Transverse colon (tissue), 4 donors: Measurements from ENCODE around the gene APOO. TPM values are rescaled to one million over a fixed set of nuclear protein-coding genes. Genes with fewer than 3 reads are reported as not detected.

Experiments
- DNase-seq: peaks from one replicate; pipeline ENCODE4 v3.0.0-alpha.2; 2019
- H3K27ac ChIP-seq, 4 donors: fragments of 200-600 bp; sonication (generic); 2 replicates each; pipeline ENCODE4 v1.5.1; 2016 to 2018; ENCODE audit warnings: inconsistent platforms in 4 of 4
- H3K27me3 ChIP-seq: fragments of 200-600 bp; sonication (generic); 2 replicates; pipeline ENCODE4 v1.5.1; 2017; ENCODE audit warnings: inconsistent platforms
- H3K36me3 ChIP-seq, 4 donors: fragments of 200-600 bp; sonication (generic); 2 replicates each; pipeline ENCODE4 v1.5.1; 2017 to 2019; ENCODE audit warnings: inconsistent platforms in 4 of 4
- H3K4me1 ChIP-seq, 4 donors: fragments of 200-600 bp; sonication (generic); 2 replicates each; pipeline ENCODE4 v1.5.1; 2017 to 2020; ENCODE audit warnings: inconsistent platforms in 4 of 4
- H3K4me3 ChIP-seq, 4 donors: fragments of 200-600 bp; sonication (generic); 1 replicate in 1 of 4; 2 replicates in 3 of 4; pipeline versions ENCODE4 v1.5.1 to v1.6.1; 2017 to 2019; ENCODE audit warnings: inconsistent platforms in 4 of 4
- H3K9me3 ChIP-seq, 2 donors: fragments of 200-600 bp; sonication (generic); 2 replicates each; pipeline ENCODE4 v1.5.1; 2017 to 2019; ENCODE audit warnings: inconsistent platforms in 2 of 2
- CTCF ChIP-seq, 5 experiments: fragments of 200-600 bp in 3 of 5; fragments of 450-650 bp in 2 of 5; sonication (generic) in 3 of 5; IDR thresholded peaks; 1 replicate in 2 of 5; 2 replicates in 3 of 5; pipeline ENCODE4 v1.5.1; 2016 to 2017; ENCODE audit warnings: antibody characterized with exemption in 5 of 5, inconsistent platforms in 3 of 5, mild to moderate bottlenecking in 2 of 5, moderate library complexity in 1 of 5
- EP300 ChIP-seq: sonication (generic); formaldehyde crosslinking; IDR thresholded peaks from one replicate; pipeline ENCODE4 v1.6.1; 2017; ENCODE audit warnings: antibody characterized with exemption, low read depth
- POLR2A ChIP-seq: fragments of 450-650 bp; IDR thresholded peaks from one replicate; pipeline ENCODE4 v1.6.1; 2016; ENCODE audit warnings: antibody characterized with exemption, mild to moderate bottlenecking, moderate library complexity
- POLR2AphosphoS5 ChIP-seq, 3 donors: sonication (generic); formaldehyde crosslinking; IDR thresholded peaks; one replicate each; pipeline ENCODE4 v1.6.1; 2016; ENCODE audit warnings: antibody characterized with exemption in 3 of 3
- WGBS, 2 donors: methylation state at CpG; one replicate each; pipeline ENCODE4 v1.1.5; 2018; ENCODE audit warnings: low coverage in 1 of 2; 5-methylcytosine and 5-hydroxymethylcytosine counted together
- in situ Hi-C, 4 donors: fragments of 200-750 bp; cut with MboI; loops; one replicate each; pipeline versions ENCODE4 v1.15.0 to v1.15.1; 2017; ENCODE audit warnings: low sequenced_read_pairs in 3 of 4, low pct_ligation_motif_present in 1 of 4, low pct_unique_long_range_greater_than_20kb in 1 of 4
- intact Hi-C: fragments of 100-400 bp; cut with DNase I; formaldehyde crosslinking; loops from one replicate; pipeline ENCODE4 v1.15.1; 2023; ENCODE audit warnings: low total_unique reads
- total RNA-seq, 4 donors: library from RNA; depleted of rRNA; stranded (reverse); fragments of >200 nt; gene quantifications; one replicate each; pipeline ENCODE4 v1.1.0, GENCODE V29; 2016

Gene APOO
- total RNA-seq, 4 donors from 2014 or later: 10.0 to 24.5 (median 15.6) TPM; not detected in 1

- no peak overlapping the region for H3K4me3 ChIP-seq
- H3K36me3 ChIP-seq: no peaks in the 10 kb centered on the region
- 94% methylated on average over 1 of the region's 1 CpG; no CpG with 5 or more reads in 1 of the 2 donors for whole genome bisulfite sequencing, 2 donors
- no peak overlapping the region for H3K27ac ChIP-seq
- intact Hi-C loops (no loop called here), in situ Hi-C loops (no loop called here)
- no peaks in the 10 kb centered on the region for H3K4me1 ChIP-seq
- TF ChIP-seq EP300 (no peak), POLR2AphosphoS5 (IDR thresholded peaks at IDR 0.05) (no peak), CTCF (IDR thresholded peaks at IDR 0.05) (no peak), POLR2A (no peak)
- no peaks in the 10 kb centered on the region for H3K27me3 ChIP-seq
- no peak for DNase-seq
- H3K9me3 ChIP-seq: no peaks in the 10 kb centered on the region
Observed at GRCh38 chrX:23832721-23833120, 75.0 kb downstream of the APOO start.

DNA sequence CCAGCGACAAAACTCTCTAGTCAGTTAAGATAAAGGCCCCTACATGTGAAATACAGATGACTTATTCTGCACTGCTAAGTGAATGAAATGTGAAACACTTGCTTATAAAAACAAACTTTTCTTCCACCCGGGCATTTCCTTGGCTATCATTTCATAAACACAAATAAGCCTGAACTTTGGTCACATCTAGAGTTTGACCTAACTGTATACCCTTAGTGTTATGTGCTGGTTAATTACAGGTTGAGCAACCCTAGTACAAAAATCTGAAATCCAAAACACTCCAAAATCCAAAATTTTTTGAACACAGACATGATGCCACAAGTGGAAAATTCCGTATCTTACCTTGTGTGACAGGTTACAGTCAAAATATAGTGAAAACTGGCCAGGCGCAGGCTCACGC, 78.9 kb downstream of the APOO start:
- no peak overlapping the region for H3K27ac ChIP-seq
- 89% methylated on average over 5 of the region's 5 CpGs; no CpG with 5 or more reads in 1 of the 2 donors for WGBS, 2 donors
- H3K27me3 ChIP-seq: no peaks in the 10 kb centered on the region
- TF ChIP-seq EP300 (no peak), POLR2A (no peak), CTCF (IDR thresholded peaks at IDR 0.05) (no peak), POLR2AphosphoS5 (IDR thresholded peaks at IDR 0.05) (no peak)
- no peaks in the 10 kb centered on the region for H3K4me1 ChIP-seq
- no peaks in the 10 kb centered on the region for H3K36me3 ChIP-seq
- in situ Hi-C loops (no loop called here), intact Hi-C loops (no loop called here)
- H3K4me3 ChIP-seq: no peak overlapping the region
- DNase-seq: no peak
- H3K9me3 ChIP-seq: no peaks in the 10 kb centered on the region

- intact Hi-C loops: no loop called here
Observed at GRCh38 chrX:23826653-23827052, 81.1 kb downstream of the APOO start.

DNA sequence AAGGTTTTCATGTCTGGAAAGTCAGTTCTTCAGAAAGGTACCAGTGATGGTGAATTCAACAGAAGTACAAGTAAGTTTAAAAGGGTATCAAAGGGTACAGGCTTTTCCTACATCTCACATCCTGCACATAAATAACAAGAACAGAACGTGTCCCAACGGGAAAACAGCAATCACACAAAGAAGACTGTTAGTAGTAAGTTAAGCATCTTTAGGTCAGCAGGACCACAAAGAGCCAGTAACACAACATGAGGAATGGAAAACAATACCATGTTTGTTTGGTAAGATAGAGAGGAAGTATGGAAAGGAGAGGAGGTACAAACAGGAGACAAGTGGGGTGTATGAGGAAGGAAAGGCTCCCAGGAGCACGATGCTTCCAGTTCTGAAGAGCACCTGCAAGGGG, 81.5 kb downstream of the APOO start:
- 80 to 85% methylated on average over 1 to 3 of the region's 3 CpGs for WGBS, 2 donors
- Histone ChIP-seq H3K27ac (no peak overlapping the region), H3K4me3 (no peak overlapping the region), H3K27me3 (no peaks in the 10 kb centered on the region), H3K9me3 (no peaks in the 10 kb centered on the region), H3K4me1 (peaks cover 0 to 7% (median 5%) of the 10 kb centered on the region in 4 donors), H3K36me3 (no peaks in the 10 kb centered on the region)
- no peak for DNase-seq
- intact Hi-C loops: no loop called here
- in situ Hi-C loops: no loop called here
- no peak for TF ChIP-seq EP300
- no peak for TF ChIP-seq POLR2A
- TF ChIP-seq POLR2AphosphoS5 (IDR thresholded peaks at IDR 0.05): no peak
- TF ChIP-seq CTCF (IDR thresholded peaks at IDR 0.05): no peak

More at GRCh38 chrX:23826653-23827052, 81.1 kb downstream of the APOO start:
- in situ Hi-C loops: no loop called here
- TF ChIP-seq EP300 (no peak), POLR2A (no peak), CTCF (IDR thresholded peaks at IDR 0.05) (no peak)
- H3K4me3 ChIP-seq: no peak overlapping the region
- H3K27ac ChIP-seq: no peak overlapping the region
- no peaks in the 10 kb centered on the region for H3K27me3 ChIP-seq
- H3K9me3 ChIP-seq: no peaks in the 10 kb centered on the region
- no peak for DNase-seq
- no peaks in the 10 kb centered on the region for H3K36me3 ChIP-seq
- H3K4me1 ChIP-seq: peaks cover 0 to 6% (median 4%) of the 10 kb centered on the region in 4 donors
